ENCODE measurements around the gene TMEM175. TPM values are rescaled to one million over a fixed set of nuclear protein-coding genes. Genes with fewer than 3 reads are reported as not detected.

TMEM175 gene
- total and polyA plus RNA-seq, 2 of the 8 experiments (the other 6 are each of a cell fraction or from before 2014, with no cell fraction given) = 4.9 to 20.7 TPM

GRCh38 chr4:898123-898522 lies 34.1 kb upstream of the TMEM175 start:
- H3K79me1 ChIP-seq (ENCODE audit: low read depth, low read length) = peaks cover 6% of the 10 kb centered on the region
- TF ChIP-seq SP4 (IDR thresholded peaks at IDR 0.05; ENCODE audit: low read length) (no peak), MAFK (IDR thresholded peaks at IDR 0.05; ENCODE audit: low read depth, low read length) (no peak), RAD21 (IDR thresholded peaks at IDR 0.05 in 1 of 2, conservative IDR thresholded peaks at IDR 0.05 in 1 of 2; ENCODE audit: low read depth in 2 of 2, low read length in 2 of 2) (no peak), USF2 (IDR thresholded peaks at IDR 0.05; ENCODE audit: low read length) (no peak), RXRA (IDR thresholded peaks at IDR 0.05; ENCODE audit: insufficient read depth, low read depth, low read length) (no peak), NRF1 (IDR thresholded peaks at IDR 0.05; ENCODE audit: low read depth, low read length) (no peak), JUND (IDR thresholded peaks at IDR 0.05; ENCODE audit: low read length) (no peak), SRF (IDR thresholded peaks at IDR 0.05; ENCODE audit: low read depth, low read length) (no peak), CTCF (IDR thresholded peaks at IDR 0.05; ENCODE audit: control extremely low read depth in 1 of 3, insufficient read depth in 1 of 3, low read depth in 1 of 3, low read length in 3 of 3) (no peak), EGR1 (IDR thresholded peaks at IDR 0.05; ENCODE audit: borderline replicate concordance, low read depth, low read length) (no peak), SP1 (IDR thresholded peaks at IDR 0.05; ENCODE audit: low read depth, low read length) (no peak)

More at GRCh38 chr4:898123-898522, 34.1 kb upstream of the TMEM175 start:
- Histone ChIP-seq H3K14ac (ENCODE audit: insufficient read length) (no peak overlapping the region), H3K4me2 (ENCODE audit: insufficient read depth in 1 of 2, low read depth in 2 of 2, low read length in 2 of 2) (no peak overlapping the region), H3K18ac (ENCODE audit: extremely low read depth, low read length) (no peak overlapping the region), H2AFZ (ENCODE audit: low read length) (no peak overlapping the region), H3K4me3 (ENCODE audit: extremely low read depth in 1 of 4, insufficient read depth in 2 of 4, low read depth in 3 of 4, low read length in 4 of 4) (no peak overlapping the region), H3K56ac (replicated peaks; ENCODE audit: insufficient read length, low read depth, low read length) (no peak overlapping the region), H2BK20ac (ENCODE audit: low read length) (no peak overlapping the region), H3K9ac (replicated peaks in 1 of 4; ENCODE audit: extremely low read depth in 1 of 4, low read depth in 3 of 4, low read length in 3 of 4) (no peak overlapping the region), H2BK120ac (replicated peaks; ENCODE audit: low read depth, low read length) (no peak overlapping the region), H3K4me1 (replicated peaks in 1 of 4; ENCODE audit: control insufficient read depth in 3 of 4, insufficient read depth in 4 of 4, low read length in 3 of 4) (peaks cover 0 to 4% (median 0%) of the 10 kb centered on the region in 4 experiments; a peak in 2 of 7 replicates), H4K20me1 (replicated peaks in 1 of 2; ENCODE audit: control insufficient read depth in 1 of 2, insufficient read depth in 2 of 2, low read length in 2 of 2) (peaks cover 2 to 16% of the 10 kb centered on the region in 2 experiments), H4K5ac (ENCODE audit: insufficient read length, low read depth, low read length) (no peak overlapping the region), H3K9me3 (ENCODE audit: insufficient read depth in 2 of 2, low read depth in 1 of 2, low read length in 1 of 2) (no peaks in the 10 kb centered on the region), H3K27ac (ENCODE audit: low read depth, low read length) (no peak overlapping the region), H2BK5ac (ENCODE audit: low read depth, low read length) (no peak overlapping the region), H2BK12ac (ENCODE audit: low read depth, low read length) (no peak overlapping the region), H3K23ac (ENCODE audit: insufficient read length) (no peak overlapping the region), H3K79me2 (ENCODE audit: control insufficient read depth in 1 of 2, insufficient read depth in 2 of 2, low read length in 2 of 2) (no peaks in the 10 kb centered on the region), H2BK15ac (ENCODE audit: low read length) (no peak overlapping the region), H2AK5ac (ENCODE audit: low read depth, low read length) (no peak overlapping the region), H3K27me3 (replicated peaks in 1 of 4; ENCODE audit: control insufficient read depth in 3 of 4, extremely low read depth in 1 of 4, insufficient read depth in 3 of 4, low read length in 3 of 4) (no peaks in the 10 kb centered on the region), H3K23me2 (ENCODE audit: low read depth, low read length) (no peaks in the 10 kb centered on the region), H3K4ac (replicated peaks; ENCODE audit: insufficient read length, low read depth, low read length) (no peak overlapping the region), H4K91ac (replicated peaks; ENCODE audit: insufficient read length, low read length) (no peak overlapping the region), H3K36me3 (ENCODE audit: control insufficient read depth in 2 of 4, insufficient read depth in 4 of 4, low read length in 3 of 4) (peaks cover 0 to 8% (median 2%) of the 10 kb centered on the region in 4 experiments; a peak in 2 of 8 replicates), H4K8ac (ENCODE audit: extremely low read depth, insufficient read depth, low read length) (no peak overlapping the region)
- ChIA-PET CTCF (ENCODE audit: partially characterized antibody) (interaction anchor here (1.0 to 3.7 kb wide), 6 partner anchors 13 to 270 kb away, joined by 3 to 28 read pairs (median 4); no protein-coding TSS in a partner anchor), POLR2A (ENCODE audit: partially characterized antibody) (interaction anchor here (2.0 kb wide), 1 partner anchor 16 kb away, joined by 5 read pairs; no protein-coding TSS in a partner anchor)
- FAIRE-seq (no peak), DNase-seq (ENCODE audit: low read depth in 1 of 2, low spot score in 2 of 2) (no peak)
- 88% methylated on average over 15 of the region's 15 CpGs; no CpG with 5 or more reads in 1 of the 2 experiments for WGBS, 2 experiments (ENCODE audit: extremely low coverage in 1 of 2, insufficient coverage in 1 of 2, insufficient read length in 1 of 2, insufficient replicate concordance in 2 of 2, low coverage in 1 of 2, low lambda C conversion rate in 2 of 2, missing lambda C conversion rate in 1 of 2)
